Measurements from ENCODE around the gene DDX42. TPM values are rescaled to one million over a fixed set of nuclear protein-coding genes. Genes with fewer than 3 reads are reported as not detected.

Gene DDX42
- total and polyA plus RNA-seq, 2 of the 13 experiments (the other 11 are each of a cell fraction or from before 2014, with no cell fraction given) = 87.2 to 92.9 TPM

DNA sequence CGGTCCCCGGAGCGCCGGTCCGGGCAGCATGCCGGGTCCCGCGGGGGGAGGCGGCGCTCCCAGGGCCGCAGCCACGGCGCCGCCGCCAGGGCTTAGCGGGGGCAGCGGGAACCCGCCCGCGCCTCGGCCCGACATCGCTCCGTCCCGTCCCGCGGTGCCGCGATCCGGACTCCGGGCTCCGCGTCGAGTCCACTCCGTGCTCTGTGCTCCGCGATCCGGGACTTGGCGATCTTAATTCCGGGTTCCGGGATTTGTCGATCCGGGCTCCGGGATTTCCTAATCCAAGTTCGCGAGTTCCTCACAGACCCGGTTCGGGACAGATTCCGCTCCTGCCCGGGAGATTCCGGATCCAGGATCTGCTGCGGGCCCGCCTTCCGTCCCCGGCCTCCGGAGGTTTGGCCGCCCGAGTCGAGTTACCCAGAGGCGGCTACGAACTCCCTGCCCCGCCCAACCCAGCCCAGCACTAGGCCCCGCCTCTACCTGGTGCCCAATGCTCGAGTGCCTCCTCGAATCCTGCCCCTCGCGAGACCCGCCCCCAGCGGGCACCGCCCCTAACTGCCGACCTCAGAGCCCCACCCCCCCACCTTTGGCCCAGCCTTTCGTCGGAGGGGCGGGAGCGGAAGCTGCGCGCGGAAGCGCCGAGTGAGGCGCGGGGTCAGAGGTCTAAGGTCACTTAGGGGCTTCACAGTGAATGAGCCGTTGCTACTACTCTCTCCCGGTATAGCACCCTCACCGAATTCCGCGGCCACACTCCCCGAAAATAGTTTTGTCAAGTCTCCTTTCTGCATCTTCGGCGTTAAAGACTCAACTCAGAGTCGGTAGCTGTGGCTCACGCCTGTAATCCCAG, 68.8 kb downstream of the DDX42 start, which contains the start of gene SMARCD2 (continued):
- TF ChIP-seq, protein P1, sequence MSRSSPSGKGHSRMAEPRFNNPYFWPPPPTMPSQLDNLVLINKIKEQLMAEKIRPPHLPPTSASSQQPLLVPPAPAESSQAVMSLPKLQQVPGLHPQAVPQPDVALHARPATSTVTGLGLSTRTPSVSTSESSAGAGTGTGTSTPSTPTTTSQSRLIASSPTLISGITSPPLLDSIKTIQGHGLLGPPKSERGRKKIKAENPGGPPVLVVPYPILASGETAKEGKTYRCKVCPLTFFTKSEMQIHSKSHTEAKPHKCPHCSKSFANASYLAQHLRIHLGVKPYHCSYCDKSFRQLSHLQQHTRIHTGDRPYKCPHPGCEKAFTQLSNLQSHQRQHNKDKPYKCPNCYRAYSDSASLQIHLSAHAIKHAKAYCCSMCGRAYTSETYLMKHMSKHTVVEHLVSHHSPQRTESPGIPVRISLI (CRISPR knock-in tag; IDR thresholded peaks at IDR 0.05; ENCODE audit: borderline replicate concordance) = peak; percentile 78; the same call in 1 of the 2 replicates
- TF ChIP-seq SAFB2 (CRISPR knock-in tag; IDR thresholded peaks at IDR 0.05; ENCODE audit: borderline replicate concordance, low read depth) = no peak; the same call in 1 of the 2 replicates
- no peak for TF ChIP-seq ZNF570 (CRISPR knock-in tag; IDR thresholded peaks at IDR 0.05; ENCODE audit: borderline replicate concordance)
- TF ChIP-seq RORA (CRISPR knock-in tag; IDR thresholded peaks at IDR 0.05) = no peak; the same call in 1 of the 2 replicates
- TF ChIP-seq, protein P2, sequence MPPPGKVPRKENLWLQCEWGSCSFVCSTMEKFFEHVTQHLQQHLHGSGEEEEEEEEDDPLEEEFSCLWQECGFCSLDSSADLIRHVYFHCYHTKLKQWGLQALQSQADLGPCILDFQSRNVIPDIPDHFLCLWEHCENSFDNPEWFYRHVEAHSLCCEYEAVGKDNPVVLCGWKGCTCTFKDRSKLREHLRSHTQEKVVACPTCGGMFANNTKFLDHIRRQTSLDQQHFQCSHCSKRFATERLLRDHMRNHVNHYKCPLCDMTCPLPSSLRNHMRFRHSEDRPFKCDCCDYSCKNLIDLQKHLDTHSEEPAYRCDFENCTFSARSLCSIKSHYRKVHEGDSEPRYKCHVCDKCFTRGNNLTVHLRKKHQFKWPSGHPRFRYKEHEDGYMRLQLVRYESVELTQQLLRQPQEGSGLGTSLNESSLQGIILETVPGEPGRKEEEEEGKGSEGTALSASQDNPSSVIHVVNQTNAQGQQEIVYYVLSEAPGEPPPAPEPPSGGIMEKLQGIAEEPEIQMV (CRISPR knock-in tag; IDR thresholded peaks at IDR 0.05; ENCODE audit: low read depth) = peak; percentile 77
- TF ChIP-seq SIN3B (IDR thresholded peaks at IDR 0.05; ENCODE audit: low read length) = peak; percentile 77
- TF ChIP-seq, protein P3, sequence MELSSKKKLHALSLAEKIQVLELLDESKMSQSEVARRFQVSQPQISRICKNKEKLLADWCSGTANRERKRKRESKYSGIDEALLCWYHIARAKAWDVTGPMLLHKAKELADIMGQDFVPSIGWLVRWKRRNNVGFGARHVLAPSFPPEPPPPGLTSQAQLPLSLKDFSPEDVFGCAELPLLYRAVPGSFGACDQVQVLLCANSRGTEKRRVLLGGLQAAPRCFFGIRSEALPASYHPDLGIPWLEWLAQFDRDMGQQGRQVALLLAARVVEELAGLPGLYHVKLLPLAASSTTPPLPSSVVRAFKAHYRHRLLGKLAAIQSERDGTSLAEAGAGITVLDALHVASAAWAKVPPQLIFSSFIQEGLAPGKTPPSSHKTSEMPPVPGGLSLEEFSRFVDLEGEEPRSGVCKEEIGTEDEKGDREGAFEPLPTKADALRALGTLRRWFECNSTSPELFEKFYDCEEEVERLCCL (CRISPR knock-in tag; IDR thresholded peaks at IDR 0.05; ENCODE audit: borderline replicate concordance) = peak; percentile 80; the same call in 1 of the 2 replicates
- TF ChIP-seq ZNF431 (CRISPR knock-in tag; IDR thresholded peaks at IDR 0.05; ENCODE audit: borderline replicate concordance, low read depth) = peak; percentile 98
- TF ChIP-seq, protein P4, sequence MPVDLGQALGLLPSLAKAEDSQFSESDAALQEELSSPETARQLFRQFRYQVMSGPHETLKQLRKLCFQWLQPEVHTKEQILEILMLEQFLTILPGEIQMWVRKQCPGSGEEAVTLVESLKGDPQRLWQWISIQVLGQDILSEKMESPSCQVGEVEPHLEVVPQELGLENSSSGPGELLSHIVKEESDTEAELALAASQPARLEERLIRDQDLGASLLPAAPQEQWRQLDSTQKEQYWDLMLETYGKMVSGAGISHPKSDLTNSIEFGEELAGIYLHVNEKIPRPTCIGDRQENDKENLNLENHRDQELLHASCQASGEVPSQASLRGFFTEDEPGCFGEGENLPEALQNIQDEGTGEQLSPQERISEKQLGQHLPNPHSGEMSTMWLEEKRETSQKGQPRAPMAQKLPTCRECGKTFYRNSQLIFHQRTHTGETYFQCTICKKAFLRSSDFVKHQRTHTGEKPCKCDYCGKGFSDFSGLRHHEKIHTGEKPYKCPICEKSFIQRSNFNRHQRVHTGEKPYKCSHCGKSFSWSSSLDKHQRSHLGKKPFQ (CRISPR knock-in tag; IDR thresholded peaks at IDR 0.05; ENCODE audit: insufficient replicate concordance) = peak; percentile 91
- peak; percentile 99 for TF ChIP-seq KLF12 (CRISPR knock-in tag; IDR thresholded peaks at IDR 0.05; ENCODE audit: borderline replicate concordance)
- no peak for TF ChIP-seq RBAK (CRISPR knock-in tag; IDR thresholded peaks at IDR 0.05)
- peak; percentile 95 for TF ChIP-seq KLF6 (CRISPR knock-in tag; IDR thresholded peaks at IDR 0.05)
- TF ChIP-seq, protein P5, sequence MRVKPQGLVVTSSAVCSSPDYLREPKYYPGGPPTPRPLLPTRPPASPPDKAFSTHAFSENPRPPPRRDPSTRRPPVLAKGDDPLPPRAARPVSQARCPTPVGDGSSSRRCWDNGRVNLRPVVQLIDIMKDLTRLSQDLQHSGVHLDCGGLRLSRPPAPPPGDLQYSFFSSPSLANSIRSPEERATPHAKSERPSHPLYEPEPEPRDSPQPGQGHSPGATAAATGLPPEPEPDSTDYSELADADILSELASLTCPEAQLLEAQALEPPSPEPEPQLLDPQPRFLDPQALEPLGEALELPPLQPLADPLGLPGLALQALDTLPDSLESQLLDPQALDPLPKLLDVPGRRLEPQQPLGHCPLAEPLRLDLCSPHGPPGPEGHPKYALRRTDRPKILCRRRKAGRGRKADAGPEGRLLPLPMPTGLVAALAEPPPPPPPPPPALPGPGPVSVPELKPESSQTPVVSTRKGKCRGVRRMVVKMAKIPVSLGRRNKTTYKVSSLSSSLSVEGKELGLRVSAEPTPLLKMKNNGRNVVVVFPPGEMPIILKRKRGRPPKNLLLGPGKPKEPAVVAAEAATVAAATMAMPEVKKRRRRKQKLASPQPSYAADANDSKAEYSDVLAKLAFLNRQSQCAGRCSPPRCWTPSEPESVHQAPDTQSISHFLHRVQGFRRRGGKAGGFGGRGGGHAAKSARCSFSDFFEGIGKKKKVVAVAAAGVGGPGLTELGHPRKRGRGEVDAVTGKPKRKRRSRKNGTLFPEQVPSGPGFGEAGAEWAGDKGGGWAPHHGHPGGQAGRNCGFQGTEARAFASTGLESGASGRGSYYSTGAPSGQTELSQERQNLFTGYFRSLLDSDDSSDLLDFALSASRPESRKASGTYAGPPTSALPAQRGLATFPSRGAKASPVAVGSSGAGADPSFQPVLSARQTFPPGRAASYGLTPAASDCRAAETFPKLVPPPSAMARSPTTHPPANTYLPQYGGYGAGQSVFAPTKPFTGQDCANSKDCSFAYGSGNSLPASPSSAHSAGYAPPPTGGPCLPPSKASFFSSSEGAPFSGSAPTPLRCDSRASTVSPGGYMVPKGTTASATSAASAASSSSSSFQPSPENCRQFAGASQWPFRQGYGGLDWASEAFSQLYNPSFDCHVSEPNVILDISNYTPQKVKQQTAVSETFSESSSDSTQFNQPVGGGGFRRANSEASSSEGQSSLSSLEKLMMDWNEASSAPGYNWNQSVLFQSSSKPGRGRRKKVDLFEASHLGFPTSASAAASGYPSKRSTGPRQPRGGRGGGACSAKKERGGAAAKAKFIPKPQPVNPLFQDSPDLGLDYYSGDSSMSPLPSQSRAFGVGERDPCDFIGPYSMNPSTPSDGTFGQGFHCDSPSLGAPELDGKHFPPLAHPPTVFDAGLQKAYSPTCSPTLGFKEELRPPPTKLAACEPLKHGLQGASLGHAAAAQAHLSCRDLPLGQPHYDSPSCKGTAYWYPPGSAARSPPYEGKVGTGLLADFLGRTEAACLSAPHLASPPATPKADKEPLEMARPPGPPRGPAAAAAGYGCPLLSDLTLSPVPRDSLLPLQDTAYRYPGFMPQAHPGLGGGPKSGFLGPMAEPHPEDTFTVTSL (CRISPR knock-in tag; IDR thresholded peaks at IDR 0.05; ENCODE audit: borderline replicate concordance) = peak; percentile 58; the same call in 1 of the 2 replicates
- no peak; the same call in 1 of the 2 replicates for TF ChIP-seq ZC3H4 (CRISPR knock-in tag; IDR thresholded peaks at IDR 0.05; ENCODE audit: borderline replicate concordance)
- TF ChIP-seq ZNF563 (CRISPR knock-in tag; IDR thresholded peaks at IDR 0.05) = peak; percentile 97
